ENCODE measurements around the gene ZCRB1.
"Not testable (repeated sequence)": the region's sequence is repeated elsewhere in the genome, so short reads cannot be mapped to it uniquely, and the experiment has no call there.

ZCRB1 gene

DNA sequence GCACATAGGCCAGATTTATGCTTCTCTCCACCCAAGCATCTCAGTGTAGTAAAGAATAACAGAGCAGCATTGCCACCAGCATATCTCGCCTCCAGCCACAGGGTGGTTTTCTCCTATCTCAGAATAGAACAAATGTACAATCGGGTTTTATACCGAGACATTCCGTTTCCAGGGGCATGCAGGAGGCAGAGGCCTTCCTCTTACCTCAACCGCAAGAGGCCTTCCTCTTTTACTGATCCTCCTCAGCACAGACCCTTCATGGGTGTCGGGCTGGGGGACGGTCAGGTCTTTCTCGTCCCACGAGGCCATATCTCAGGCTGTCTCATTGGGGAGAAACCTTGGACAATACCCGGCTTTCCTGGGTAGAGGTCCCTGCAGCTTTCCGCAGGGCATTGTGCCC, 4.2 kb upstream of the ZCRB1 start:
- not testable (repeated sequence) for DNase-seq (ENCODE audit: low read depth in 2 of 2, low spot score in 1 of 2)

DNA sequence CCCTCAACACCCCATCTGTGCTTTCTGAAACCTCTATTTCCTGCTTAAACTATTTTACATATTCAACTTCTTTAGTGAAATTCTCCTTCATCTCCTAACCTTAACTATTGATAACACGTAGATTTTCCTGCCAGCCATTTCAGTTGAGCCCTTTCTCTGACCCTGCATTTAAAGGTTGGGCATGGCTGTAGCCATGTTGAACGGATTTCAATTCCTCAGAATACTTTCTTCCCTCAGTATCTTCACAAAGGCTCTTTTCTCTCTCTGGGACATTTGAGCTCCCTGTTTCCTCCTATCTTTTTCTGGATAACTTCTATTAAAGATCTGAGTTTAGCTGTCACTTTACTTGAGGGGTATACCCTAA, 1.3 kb upstream of the ZCRB1 start:
- DNase-seq (ENCODE audit: low read depth in 2 of 2, low spot score in 1 of 2) = no peak

DNA sequence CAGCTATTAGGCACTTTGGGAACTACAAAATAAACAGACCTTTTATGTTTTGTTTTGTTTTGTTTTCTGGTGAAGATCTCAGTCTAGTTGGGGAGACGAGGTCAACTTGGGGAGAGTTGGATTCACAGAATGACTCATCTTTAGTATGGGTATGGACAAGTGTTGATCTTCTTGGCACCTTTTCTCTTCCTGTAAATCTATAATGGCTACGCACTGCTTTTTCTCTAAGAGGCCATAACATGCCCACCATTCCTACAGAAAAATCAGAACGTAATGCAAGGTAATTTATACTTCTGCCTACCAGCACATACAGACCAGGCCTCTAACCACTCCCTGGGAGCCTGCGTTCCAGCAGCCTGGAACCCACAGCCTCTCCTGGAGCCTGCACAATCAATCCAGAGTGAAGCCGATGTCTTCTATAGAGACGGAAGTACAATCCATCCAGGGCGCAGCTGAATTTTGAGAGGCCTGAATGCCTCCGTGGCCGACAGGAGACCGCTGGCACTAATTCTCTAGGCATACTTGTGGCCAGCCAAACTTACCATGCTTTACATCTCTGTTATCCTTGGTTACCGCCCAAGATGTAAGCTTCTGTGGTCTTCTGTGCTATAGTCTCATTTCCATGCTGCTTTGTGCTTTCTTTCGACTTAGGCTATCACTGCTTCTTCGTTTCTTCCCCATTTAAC, 790 bp upstream of the ZCRB1 start:
- DNase-seq (ENCODE audit: low read depth in 2 of 2, low spot score in 1 of 2) = no peak

DNA sequence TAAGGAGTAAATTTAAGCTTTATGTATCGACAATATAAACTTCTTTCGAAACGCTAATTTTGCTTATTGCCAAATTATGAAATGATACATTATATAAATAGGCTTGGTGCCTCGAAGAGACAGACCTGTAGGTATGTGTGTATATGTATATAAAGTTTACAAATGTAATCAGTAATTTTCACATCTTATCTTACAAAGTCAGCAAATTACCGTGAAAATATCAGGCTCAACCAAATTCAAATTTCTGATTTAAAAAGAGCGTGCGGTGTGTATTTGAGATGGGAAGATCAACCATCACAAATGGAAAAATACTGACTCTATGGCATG, 605 bp downstream of the ZCRB1 start:
- DNase-seq (ENCODE audit: low read depth in 2 of 2, low spot score in 1 of 2) = no peak

DNA sequence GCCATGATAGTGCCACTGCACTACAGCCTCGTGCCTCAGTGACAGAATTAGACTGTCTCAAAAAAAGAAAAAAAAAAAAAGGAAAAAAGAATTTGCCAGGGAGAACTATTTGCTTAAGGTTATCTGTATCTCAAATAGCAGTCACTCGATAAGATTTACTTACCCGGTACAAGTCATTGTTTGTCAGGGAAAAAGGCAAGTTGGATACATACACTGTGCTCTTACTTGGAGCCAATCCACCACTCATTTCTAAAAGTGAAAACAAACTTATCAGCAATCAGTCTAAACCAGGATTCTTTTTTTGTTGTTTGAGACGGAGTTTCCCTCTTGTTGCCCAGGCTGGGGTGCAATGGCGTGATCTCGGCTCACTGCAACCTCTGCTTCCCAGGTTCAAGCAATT, 2.0 kb downstream of the ZCRB1 start:
- DNase-seq (ENCODE audit: low read depth in 2 of 2, low spot score in 1 of 2) = no peak

DNA sequence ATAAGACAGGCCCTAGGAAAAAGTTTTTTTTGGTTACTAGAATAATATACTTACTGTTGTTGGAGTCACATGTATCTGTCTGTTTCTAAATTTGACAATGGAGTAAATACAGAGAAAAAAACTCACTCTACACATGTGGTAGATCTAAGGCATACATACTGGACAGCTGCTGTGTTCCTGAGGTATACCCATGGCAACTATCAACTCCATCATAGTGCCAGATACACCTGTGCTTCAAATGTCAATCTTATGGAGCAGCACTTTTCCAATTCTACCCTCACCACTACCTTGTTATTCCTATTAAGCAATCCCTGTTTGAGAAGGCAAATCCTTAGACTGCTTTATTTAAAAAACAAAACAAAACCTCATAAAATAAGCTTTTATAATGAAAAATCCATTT, 3.3 kb downstream of the ZCRB1 start:
- DNase-seq (ENCODE audit: low read depth in 2 of 2, low spot score in 1 of 2) = no peak

DNA sequence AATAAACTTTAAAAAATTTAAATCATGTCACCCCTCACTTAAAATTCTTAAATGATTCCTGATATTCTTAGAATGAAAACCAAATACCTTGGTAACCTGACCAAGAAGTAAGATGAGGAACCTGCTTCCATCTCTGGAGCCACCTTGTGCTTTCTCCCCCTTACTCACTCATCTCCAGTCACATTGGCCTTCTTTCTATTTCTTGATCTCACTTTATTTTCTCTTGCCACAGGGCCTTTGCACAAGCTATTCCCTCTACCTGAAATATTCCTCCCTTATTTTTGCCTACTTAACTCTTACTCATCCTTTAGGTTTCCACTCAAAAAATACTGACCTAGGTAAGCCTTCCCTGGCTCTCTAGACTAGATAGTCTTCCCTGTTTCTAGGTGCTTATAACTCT, 5.1 kb downstream of the ZCRB1 start:
- no peak for DNase-seq (ENCODE audit: low read depth in 2 of 2, low spot score in 1 of 2)

DNA sequence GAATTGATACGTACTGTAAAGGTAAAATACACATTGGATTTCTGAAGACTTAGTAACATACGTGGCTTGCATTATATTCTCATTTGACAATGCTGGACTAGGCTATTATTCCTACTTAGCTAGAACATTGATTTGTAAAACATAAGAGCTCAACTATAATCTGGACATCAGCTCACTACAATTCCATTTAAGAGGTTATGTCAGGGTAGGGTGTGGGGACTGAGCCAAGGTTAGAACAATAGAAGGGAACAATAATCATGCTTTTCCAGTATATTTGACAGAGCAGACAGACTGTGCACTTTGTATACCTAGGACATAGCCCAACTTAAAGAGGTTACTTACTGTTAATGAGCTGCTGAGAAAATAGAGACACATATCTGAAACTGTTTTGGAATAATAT, 10.8 kb downstream of the ZCRB1 start:
- DNase-seq (ENCODE audit: low read depth in 2 of 2, low spot score in 1 of 2) = no peak

DNA sequence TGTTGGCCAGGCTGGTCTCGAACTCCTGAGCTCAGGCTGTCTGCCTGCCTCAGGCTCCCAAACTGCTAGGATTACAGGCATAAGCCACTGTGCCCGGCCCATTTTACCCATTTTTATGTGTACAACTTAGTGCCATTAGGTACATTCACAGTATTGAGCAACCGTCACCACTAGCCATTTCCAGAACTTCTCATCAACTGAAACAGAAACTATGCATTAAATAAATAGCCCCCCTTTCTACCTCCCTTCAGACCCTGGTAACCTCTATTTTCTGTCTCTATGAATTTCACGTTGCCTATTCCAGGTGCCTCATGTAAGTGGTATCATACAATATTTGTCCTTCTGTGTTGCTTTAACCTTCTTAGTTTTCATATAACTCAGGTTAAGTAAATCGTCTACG, 15.9 kb downstream of the ZCRB1 start:
- no peak for DNase-seq (ENCODE audit: low read depth in 2 of 2, low spot score in 1 of 2)

DNA sequence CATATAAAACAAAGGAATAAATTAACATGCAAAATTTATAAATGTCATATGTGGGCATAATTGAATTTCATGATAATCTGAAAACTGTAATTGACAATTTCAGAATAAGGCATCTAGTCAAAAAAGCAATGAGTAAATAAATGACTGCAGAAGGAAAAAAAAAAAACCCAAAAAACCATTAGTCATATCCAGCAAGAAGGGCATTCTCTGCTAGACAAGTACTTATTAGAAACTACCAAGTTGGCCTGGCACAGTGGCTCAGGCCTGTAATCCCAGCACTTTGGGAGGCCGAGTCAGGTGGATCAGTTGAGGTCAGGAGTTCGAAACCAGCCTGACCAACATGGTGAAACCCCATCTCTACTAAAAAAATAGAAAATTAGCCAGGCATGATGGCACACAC, 17.5 kb downstream of the ZCRB1 start:
- no peak for DNase-seq (ENCODE audit: low read depth in 2 of 2, low spot score in 1 of 2)

DNA sequence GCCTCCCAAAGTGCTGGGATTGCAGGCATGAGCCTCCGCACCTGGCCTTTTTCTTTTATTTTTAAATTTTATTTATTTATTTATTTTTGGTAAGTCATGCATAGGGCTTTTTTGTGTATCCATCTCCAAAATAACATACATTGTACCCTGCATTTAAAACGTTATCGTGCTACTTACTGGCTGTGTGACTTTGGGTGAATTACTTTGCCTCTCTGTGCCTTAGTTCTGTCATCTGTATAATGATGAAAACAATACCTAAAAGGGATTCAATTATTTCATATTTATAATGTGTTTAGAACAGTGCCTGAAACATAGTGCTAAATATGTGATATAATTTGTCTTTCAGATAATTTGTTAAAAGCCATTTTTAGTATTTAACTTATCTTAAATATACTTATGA, 19.6 kb downstream of the ZCRB1 start:
- DNase-seq (ENCODE audit: low read depth in 2 of 2, low spot score in 1 of 2) = no peak

DNA sequence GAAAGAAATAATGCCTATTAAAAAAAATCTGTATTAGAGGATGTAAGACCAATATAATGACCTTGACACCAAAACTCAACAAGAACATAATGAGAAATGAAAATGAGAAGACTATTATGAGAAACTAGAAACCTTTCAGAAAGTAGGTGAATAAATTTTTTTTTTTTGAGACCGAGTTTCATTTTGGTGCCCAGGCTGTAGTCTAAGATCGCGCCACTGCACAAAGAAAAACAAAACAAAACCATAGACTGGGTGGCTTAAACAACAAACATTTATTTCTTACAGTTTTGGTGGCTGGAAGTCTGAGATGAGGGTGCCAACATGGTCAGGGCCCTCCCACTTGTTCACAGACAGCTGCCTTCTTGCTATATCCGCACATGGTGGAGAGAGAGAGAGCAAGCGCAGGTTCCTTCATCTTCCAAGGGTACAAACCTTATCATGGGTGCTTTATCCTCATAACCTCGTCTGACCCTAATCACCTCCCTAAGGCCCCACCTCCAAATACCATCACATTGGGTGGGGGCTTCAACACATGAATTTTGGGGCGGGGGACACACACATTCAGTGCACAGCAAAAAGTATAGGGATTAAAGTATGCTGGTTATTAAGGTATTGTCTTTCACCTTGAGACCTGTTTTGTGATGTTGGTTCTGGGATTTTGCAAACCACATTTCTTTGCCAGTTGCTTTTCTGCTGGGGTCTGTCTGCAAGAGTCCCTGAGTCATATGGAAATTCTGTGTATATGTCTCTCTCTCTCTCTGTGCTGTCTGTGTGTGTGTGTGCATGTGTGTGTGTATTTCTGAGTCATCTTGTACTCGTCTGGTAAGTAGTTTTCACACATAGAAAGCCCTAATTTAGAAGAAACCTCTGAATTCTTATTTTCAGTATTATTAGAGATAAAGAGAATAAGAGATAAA, 26.2 kb downstream of the ZCRB1 start:
- DNase-seq (ENCODE audit: low read depth in 2 of 2, low spot score in 1 of 2) = no peak

DNA sequence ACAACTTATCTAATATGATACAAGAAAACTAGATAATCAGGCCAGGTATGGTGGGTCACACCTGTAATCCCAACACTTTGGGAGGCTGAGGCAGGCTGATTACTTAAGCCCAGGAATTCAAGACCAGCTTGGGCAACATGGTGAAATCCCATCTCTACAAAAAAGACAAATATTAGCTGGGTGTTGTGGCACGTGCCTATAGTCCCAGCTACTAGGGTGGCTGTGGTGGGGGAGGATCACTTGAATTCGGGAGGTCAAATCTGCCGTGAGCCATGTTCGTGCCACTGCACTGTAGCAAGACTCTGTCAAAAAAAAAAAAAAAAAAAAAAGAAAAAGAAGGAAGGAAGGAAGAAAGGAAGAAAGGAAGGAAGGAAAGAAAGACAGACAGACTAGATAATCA, 27.0 kb downstream of the ZCRB1 start:
- no peak for DNase-seq (ENCODE audit: low read depth in 2 of 2, low spot score in 1 of 2)

DNA sequence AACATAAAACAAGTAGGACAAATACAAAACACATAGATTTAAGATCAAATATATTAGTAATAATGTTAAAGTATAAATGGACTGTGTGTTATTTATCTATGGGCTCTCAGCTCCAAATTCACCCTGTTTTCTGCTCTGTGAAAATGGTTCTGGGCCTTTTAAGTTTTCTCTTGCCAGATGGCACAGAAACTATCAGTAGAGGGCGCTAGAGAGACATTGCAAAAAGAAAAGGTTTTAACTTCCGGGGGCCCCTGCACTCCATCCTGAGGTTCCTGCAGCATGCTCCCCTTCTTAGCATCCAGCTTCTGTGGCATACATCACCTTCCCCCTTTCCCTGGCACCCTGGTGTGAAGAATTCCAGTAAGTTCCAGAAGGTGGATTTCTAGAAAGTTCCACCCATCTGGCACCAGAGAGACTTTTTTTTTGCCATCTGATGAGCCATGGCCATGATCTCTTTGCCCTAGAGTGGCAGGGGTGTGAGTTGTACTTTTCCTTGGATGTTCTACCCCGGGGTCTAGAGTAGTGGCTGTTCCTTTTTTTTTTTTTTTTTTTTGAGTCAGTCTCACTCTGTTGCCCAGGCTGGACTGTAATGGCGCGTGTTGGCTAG, 29.3 kb downstream of the ZCRB1 start:
- no peak for DNase-seq (ENCODE audit: low read depth in 2 of 2, low spot score in 1 of 2)

DNA sequence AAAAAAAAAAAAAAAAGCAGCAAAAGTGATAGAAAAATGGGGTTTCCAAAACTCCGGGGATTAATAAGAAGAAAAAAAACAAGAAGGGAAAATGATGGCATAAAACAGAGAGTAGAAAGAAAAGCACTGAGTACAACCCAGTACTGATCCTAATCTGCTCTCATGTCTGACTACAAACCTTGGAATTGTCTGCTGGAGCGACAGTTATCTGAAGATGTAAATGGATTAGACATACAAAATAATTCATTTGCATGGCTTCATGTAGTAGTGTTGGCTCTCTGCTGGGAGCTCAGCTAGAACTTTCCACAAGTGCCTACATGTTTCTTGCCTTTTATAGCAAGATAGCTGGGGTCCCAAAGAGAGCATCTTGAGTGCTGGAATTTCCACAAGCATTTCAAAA, 34.2 kb downstream of the ZCRB1 start:
- no peak for DNase-seq (ENCODE audit: low read depth in 2 of 2, low spot score in 1 of 2)

DNA sequence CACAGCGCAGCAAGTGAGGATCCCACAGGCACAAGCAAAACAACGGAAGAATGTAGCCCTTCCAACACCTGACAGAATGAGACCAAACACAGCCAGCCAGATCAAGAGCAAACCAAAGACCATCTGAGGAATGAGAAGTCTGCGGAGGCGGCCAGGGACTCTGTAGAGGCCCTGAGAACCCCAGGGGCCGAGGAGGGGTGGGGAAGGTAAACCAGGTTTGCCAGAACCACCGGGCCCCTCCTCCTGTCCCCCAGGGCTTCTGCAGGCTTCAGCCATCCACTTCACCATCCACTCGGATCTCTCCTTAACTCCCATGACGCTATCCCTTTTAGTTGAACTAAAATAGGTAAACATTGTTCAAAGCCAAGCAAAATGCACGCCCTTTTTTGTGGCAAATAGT, 37.4 kb downstream of the ZCRB1 start:
- no peak for DNase-seq (ENCODE audit: low read depth in 2 of 2, low spot score in 1 of 2)

DNA sequence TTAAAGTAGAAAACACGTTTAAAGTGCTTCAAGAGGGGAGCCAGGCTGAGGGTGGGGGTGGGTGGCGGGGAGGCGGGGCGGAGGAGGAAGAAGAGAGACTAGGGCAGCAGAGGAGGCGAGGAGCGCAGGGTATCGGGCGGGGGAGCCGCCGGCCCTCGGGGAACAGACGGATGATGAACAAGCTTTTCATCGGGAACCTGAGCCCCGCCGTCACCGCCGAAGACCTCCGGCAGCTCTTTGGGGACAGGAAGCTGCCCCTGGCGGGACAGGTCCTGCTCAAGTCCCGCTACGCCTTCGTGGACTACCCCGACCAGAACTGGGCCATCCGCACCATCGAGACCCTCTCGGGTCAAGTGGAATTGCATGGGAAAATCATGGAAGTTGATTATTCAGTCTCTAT, 39.2 kb downstream of the ZCRB1 start:
- DNase-seq (ENCODE audit: low read depth in 2 of 2, low spot score in 1 of 2) = no peak

DNA sequence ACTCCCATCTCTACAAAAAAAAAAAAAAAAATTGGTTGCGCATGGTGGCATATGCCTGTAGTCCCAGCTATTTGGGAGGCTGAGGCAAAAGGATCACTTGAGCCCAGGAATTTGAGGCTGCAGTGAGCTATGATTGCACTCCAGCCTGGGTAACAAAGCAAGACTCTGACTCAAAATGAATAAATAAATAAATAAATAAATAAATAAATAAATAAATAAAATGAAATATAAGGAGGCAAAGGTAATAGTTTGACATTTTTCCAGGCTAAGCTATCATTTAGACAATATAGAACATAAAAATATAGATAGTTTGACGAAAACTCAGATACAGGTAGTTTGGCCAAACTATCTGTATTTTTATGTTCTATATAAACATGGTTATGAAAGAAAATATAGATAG, 40.5 kb downstream of the ZCRB1 start:
- no peak for DNase-seq (ENCODE audit: low read depth in 2 of 2, low spot score in 1 of 2)

DNA sequence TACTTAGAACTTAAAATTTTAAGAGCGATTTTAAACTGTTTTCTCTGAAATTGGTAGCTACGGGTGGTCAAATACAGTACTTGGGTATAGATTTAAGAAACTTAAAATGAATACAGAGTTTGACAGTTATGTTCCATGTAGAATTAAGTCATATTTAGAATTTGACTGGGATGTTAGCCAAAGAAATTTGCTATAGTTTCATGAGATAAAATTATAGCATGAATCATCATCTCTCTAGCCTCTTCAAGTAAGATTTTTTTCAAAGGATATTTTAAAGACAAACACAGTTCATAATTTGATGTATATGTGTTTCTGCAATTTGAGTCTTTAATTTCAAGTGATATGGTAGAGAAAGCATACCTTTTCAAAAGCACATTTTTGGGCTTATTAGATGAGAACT, 41.0 kb downstream of the ZCRB1 start:
- no peak for DNase-seq (ENCODE audit: low read depth in 2 of 2, low spot score in 1 of 2)

DNA sequence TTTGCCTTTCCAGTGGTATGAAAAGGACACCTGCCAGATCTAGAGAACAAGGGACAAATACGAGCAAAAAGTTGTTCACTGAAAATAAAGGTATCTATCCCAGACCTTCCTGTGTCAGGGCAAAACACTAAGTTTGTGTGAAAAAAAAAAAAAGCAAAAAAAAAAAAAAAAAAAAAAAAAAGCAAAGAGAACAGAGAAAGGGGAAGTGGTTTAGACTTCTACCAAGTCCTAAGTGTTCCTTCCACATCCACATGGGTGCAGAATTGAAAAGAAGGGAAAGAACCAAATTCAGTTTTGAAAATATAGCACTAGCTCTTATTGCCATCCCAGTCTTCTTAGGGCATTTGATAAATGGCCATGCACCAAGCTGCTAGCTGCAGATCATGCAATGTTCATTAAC, 41.7 kb downstream of the ZCRB1 start:
- DNase-seq (ENCODE audit: low read depth in 2 of 2, low spot score in 1 of 2) = no peak

DNA sequence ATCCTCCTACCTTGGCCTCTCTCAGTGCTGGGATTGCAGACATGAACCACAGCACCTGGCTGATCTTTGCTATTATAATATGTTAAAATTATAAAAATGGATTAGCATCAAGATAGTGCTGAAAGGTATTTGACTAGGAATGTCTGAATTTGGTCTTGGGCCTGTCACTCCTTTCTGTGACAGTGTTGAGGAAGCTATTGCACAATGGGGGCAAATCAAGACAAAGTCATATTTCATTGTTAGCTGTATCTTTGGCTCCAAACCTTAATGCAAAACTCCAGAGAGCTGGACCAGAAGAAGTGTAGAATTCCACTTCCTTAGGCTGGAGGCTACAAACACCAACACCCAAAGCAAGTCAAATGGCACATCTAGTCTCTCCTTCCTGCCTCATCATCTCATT, 42.2 kb downstream of the ZCRB1 start:
- no peak for DNase-seq (ENCODE audit: low read depth in 2 of 2, low spot score in 1 of 2)

DNA sequence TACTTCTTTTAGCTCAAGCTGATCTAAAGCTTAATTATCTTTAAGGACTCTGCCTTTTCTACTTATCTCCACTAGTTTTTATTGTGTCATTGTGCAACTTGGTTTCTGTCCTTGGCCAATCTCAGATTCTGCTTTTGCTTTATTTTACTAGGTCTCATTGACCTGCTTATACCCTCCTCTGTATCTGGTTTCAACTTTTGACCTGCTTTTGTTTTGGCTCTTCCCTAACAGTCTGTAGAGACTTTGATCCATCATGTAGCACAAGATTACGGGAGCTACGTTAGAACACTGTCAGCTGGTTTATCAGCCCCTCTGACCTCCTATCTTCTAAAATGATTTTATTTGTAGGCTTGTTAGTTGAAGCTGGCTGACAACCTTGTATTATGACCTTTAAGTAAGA, 43.6 kb downstream of the ZCRB1 start:
- DNase-seq (ENCODE audit: low read depth in 2 of 2, low spot score in 1 of 2) = no peak

DNA sequence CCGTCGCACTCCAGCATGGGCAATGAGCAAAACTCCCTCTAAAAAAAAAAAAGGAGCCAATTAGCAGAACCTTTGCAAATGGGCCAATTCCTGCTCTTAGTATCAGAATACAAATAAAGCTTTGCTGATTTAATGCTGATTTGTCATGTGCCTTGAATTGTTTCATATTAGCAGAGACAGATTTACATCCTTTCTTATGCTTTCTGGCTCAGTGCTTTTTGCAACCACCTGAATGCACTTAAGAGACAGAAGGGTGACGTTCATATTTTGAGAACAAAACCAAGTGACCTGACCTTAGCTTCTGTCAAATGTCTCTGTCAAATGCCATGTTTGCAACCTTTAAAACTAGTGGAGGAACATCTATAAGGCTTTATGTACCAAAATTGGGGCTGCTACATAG, 44.0 kb downstream of the ZCRB1 start:
- no peak for DNase-seq (ENCODE audit: low read depth in 2 of 2, low spot score in 1 of 2)

Data from stimulated activated CD8-positive, alpha-beta memory T cell treated with anti-CD3 and anti-CD28 coated beads, Interleukin-4, amount 100 ng/mL, for 1 hour (primary cell).